Measurements from ENCODE around the gene PRR15L. TPM values are rescaled to one million over a fixed set of nuclear protein-coding genes. Genes with fewer than 3 reads are reported as not detected.
"Not testable (repeated sequence)": the region's sequence is repeated elsewhere in the genome, so short reads cannot be mapped to it uniquely, and the experiment has no call there.

The PRR15L gene
- polyA plus RNA-seq, 1 donor (not counting 4 experiments of a cell fraction or from before 2014, with no cell fraction given) = 0.16 TPM

- Histone ChIP-seq H3K27ac (ENCODE audit: control insufficient read depth, insufficient read depth, low read length) (no peak overlapping the region), H3K36me3 (ENCODE audit: control insufficient read depth in 2 of 2, extremely low read depth in 1 of 2, insufficient read depth in 2 of 2, low read length in 2 of 2) (peaks cover 10 to 23% of the 10 kb centered on the region in 2 experiments), H3K4me2 (ENCODE audit: control insufficient read depth, extremely low read depth, insufficient read depth, low read depth, low read length) (no peak overlapping the region), H3K9me3 (ENCODE audit: control insufficient read depth, low read depth, low read length) (no peaks in the 10 kb centered on the region), H2AFZ (ENCODE audit: control insufficient read depth, low read length) (no peak overlapping the region), H3K9ac (ENCODE audit: control insufficient read depth, extremely low read depth, insufficient read depth, low read length) (no peak overlapping the region), H3K9me1 (ENCODE audit: control insufficient read depth, extremely low read depth, insufficient read depth, low read length) (no peaks in the 10 kb centered on the region), H3K4me1 (ENCODE audit: control insufficient read depth, extremely low read depth, insufficient read depth, low read length) (no peaks in the 10 kb centered on the region), H3K27me3 (ENCODE audit: control insufficient read depth, extremely low read depth, insufficient read depth, low read length) (no peaks in the 10 kb centered on the region), H3K4me3 (ENCODE audit: control insufficient read depth in 2 of 3, extremely low read depth in 1 of 3, insufficient read depth in 2 of 3, low read depth in 1 of 3, low read length in 3 of 3) (no peak overlapping the region), H4K20me1 (ENCODE audit: control insufficient read depth, extremely low read depth, insufficient read depth, low read length) (no peaks in the 10 kb centered on the region), H3K79me2 (ENCODE audit: control insufficient read depth, insufficient read depth, low read length) (no peaks in the 10 kb centered on the region)
- TF ChIP-seq EZH2 (IDR thresholded peaks at IDR 0.05; ENCODE audit: low read length) (no peak), CTCF (optimal IDR thresholded peaks at IDR 0.05 in 1 of 3, IDR thresholded peaks at IDR 0.05 in 1 of 3, conservative IDR thresholded peaks at IDR 0.05 in 1 of 3; ENCODE audit: extremely low read depth in 1 of 3, insufficient read depth in 2 of 3, low read length in 3 of 3) (no peak)
- FAIRE-seq = no peak
- DNase-seq (ENCODE audit: low read depth, low spot score) = no peak
- dilution Hi-C loops (cut with MboI; ENCODE audit: extremely low pct_ligation_motif_present, low sequenced_read_pairs) = no loop called here
These were observed 32.7 kb downstream of the PRR15L start for GRCh38 chr17:47924785-47925677.

DNA sequence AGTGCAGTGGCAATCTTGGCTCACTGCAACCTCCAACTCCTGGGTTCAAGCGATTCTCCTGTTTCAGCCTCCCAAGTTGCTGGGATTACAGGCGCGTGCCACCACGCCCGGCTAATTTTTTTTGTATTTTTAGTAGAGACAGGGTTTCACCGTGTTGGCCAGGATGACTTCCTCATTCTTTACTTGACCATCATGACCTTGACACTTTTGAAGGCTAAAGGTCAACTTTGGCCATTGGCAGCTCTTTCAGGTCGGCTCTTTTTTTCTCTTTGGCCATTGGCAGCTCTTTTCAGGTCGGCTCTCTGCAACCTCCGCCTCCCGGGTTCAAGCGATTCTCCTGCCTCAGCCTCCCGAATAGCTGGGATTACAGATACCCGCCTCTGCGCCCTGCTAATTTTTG lies 37.8 kb downstream of the PRR15L start:
- H3K9ac ChIP-seq (ENCODE audit: control insufficient read depth, extremely low read depth, insufficient read depth, low read length); H3K27me3 ChIP-seq (ENCODE audit: control insufficient read depth, extremely low read depth, insufficient read depth, low read length); DNase-seq (ENCODE audit: low read depth, low spot score); FAIRE-seq; dilution Hi-C loops (cut with MboI; ENCODE audit: extremely low pct_ligation_motif_present, low sequenced_read_pairs); H3K4me3 ChIP-seq (ENCODE audit: control insufficient read depth in 2 of 3, extremely low read depth in 1 of 3, insufficient read depth in 2 of 3, low read depth in 1 of 3, low read length in 3 of 3); H3K9me3 ChIP-seq (ENCODE audit: control insufficient read depth, low read depth, low read length); H3K79me2 ChIP-seq (ENCODE audit: control insufficient read depth, insufficient read depth, low read length); H3K27ac ChIP-seq (ENCODE audit: control insufficient read depth, insufficient read depth, low read length); H2AFZ ChIP-seq (ENCODE audit: control insufficient read depth, low read length); H3K4me1 ChIP-seq (ENCODE audit: control insufficient read depth, extremely low read depth, insufficient read depth, low read length); H3K9me1 ChIP-seq (ENCODE audit: control insufficient read depth, extremely low read depth, insufficient read depth, low read length); H4K20me1 ChIP-seq (ENCODE audit: control insufficient read depth, extremely low read depth, insufficient read depth, low read length); H3K4me2 ChIP-seq (ENCODE audit: control insufficient read depth, extremely low read depth, insufficient read depth, low read depth, low read length): not testable (repeated sequence)
- H3K36me3 ChIP-seq (ENCODE audit: control insufficient read depth in 2 of 2, extremely low read depth in 1 of 2, insufficient read depth in 2 of 2, low read length in 2 of 2) = peaks cover 3 to 15% of the 10 kb centered on the region in 2 experiments
